Activated naive CD8-positive, alpha-beta T cell (primary cell): Measurements from ENCODE around the gene IVD.

Source experiments
- H3K27ac Mint-ChIP-seq: one replicate; pipeline ENCODE4 v1.8.0; 2021; ENCODE audit warnings: mixed read lengths
- H3K27me3 Mint-ChIP-seq: one replicate; pipeline ENCODE4 v1.8.0; 2021; ENCODE audit warnings: mixed read lengths
- H3K36me3 Mint-ChIP-seq: one replicate; pipeline ENCODE4 v1.8.0; 2021; ENCODE audit warnings: mixed read lengths
- H3K4me1 Mint-ChIP-seq: one replicate; pipeline ENCODE4 v1.8.0; 2021; ENCODE audit warnings: low read depth, mixed read lengths
- H3K4me3 Mint-ChIP-seq: one replicate; pipeline ENCODE4 v1.8.0; 2021; ENCODE audit warnings: mild to moderate bottlenecking, mixed read lengths
- H3K9me3 Mint-ChIP-seq: one replicate; pipeline ENCODE4 v1.8.0; 2021; ENCODE audit warnings: low read depth, mixed read lengths

Gene IVD

DNA sequence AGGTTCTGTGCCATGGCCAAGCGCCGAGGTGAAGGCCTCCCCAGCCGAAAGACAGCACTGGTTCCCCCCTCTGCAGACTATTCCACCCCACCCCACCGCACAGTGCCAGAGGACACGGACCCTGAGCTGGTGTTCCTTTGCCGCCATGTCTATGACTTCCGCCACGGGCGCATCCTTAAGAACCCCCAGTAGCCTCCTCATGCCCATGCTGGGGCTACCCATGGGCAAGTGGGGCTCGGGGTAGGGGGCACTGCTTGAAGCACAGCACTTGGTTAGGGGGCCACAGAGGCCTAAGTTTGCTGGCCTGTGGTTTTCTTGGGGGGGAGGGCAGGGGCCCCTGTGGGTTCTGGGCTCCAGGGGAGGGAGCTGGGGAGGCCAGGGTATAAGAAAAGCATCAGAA lies 60.3 kb downstream of the IVD start:
- Mint-ChIP-seq H3K4me3 (no peak overlapping the region), H3K9me3 (no peaks in the 10 kb centered on the region), H3K4me1 (peaks cover 27% of the 10 kb centered on the region), H3K27ac (no peak overlapping the region), H3K36me3 (peaks cover 2% of the 10 kb centered on the region), H3K27me3 (no peaks in the 10 kb centered on the region)

- peaks cover 2% of the 10 kb centered on the region for H3K36me3 Mint-ChIP-seq
- no peaks in the 10 kb centered on the region for H3K9me3 Mint-ChIP-seq
- H3K27ac Mint-ChIP-seq = peak overlapping the region; percentile 42
- H3K27me3 Mint-ChIP-seq = no peaks in the 10 kb centered on the region
- no peak overlapping the region for H3K4me3 Mint-ChIP-seq
- H3K4me1 Mint-ChIP-seq = peaks cover 28% of the 10 kb centered on the region
These were observed 61.0 kb downstream of the IVD start for GRCh38 chr15:40466426-40467260.

- Mint-ChIP-seq H3K4me3 (no peak overlapping the region), H3K27ac (peak overlapping the region; percentile 42), H3K36me3 (peaks cover 2% of the 10 kb centered on the region), H3K4me1 (peaks cover 33% of the 10 kb centered on the region), H3K27me3 (no peaks in the 10 kb centered on the region), H3K9me3 (no peaks in the 10 kb centered on the region)
These were observed 61.6 kb downstream of the IVD start for GRCh38 chr15:40467261-40467615.

DNA sequence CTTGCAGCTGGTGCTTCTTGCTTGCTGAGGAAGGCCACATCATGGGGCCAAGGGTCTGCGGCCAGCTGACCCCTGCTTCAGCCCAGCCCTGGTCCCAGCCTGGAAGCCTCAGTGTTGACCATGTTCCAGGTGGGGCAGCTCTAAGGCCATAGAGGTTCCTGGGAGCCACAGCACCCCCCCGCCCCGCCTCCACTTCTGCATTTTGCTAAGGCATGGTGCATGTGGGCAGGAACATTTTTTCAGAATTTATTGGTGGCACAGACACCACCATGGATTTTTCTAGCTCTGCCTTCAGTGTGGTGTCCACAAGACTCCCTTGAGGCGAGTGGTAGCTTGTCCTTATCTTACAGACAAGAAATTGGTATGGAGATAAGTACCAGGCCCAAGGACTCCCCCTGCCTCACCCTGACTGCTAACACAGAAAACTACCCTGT lies 63.3 kb downstream of the IVD start:
- Mint-ChIP-seq H3K27ac (peak overlapping the region; percentile 36), H3K9me3 (no peaks in the 10 kb centered on the region), H3K36me3 (peaks cover 2% of the 10 kb centered on the region), H3K4me3 (no peak overlapping the region), H3K4me1 (peaks cover 43% of the 10 kb centered on the region), H3K27me3 (no peaks in the 10 kb centered on the region)

DNA sequence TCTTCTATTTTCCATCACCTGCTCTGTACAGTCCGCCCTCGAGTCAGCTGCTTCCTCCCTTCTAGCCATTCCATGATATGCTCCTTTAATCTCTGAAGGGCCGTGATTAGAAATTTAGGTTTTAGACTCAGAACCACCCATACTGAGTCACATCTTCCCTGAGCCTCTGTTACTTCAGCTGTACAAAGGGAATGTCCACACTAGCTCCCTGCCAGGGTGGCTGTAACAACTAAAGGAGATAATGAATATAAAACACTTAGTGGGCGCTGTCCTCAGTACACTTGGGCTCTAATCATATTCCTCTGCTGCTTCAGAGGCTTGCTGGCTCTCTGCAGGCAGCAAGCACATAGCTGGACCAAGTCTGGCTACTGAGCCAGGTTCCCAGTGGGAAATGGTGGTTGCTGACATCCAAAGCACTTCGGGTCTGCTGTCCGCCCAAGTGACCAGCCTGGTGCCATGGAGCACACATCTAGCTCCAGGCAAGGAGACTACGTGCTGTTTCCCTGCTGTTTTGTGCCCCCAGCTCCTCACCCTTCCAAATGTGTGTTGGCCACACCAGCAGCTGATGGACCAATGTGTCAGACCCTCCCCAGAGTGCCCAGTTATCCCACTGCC lies 64.3 kb downstream of the IVD start:
- H3K27ac Mint-ChIP-seq = peak overlapping the region; percentile 48
- H3K9me3 Mint-ChIP-seq = no peaks in the 10 kb centered on the region
- peaks cover 43% of the 10 kb centered on the region for H3K4me1 Mint-ChIP-seq
- H3K36me3 Mint-ChIP-seq = peaks cover 2% of the 10 kb centered on the region
- peak overlapping the region; percentile 63 for H3K4me3 Mint-ChIP-seq
- H3K27me3 Mint-ChIP-seq = no peaks in the 10 kb centered on the region

DNA sequence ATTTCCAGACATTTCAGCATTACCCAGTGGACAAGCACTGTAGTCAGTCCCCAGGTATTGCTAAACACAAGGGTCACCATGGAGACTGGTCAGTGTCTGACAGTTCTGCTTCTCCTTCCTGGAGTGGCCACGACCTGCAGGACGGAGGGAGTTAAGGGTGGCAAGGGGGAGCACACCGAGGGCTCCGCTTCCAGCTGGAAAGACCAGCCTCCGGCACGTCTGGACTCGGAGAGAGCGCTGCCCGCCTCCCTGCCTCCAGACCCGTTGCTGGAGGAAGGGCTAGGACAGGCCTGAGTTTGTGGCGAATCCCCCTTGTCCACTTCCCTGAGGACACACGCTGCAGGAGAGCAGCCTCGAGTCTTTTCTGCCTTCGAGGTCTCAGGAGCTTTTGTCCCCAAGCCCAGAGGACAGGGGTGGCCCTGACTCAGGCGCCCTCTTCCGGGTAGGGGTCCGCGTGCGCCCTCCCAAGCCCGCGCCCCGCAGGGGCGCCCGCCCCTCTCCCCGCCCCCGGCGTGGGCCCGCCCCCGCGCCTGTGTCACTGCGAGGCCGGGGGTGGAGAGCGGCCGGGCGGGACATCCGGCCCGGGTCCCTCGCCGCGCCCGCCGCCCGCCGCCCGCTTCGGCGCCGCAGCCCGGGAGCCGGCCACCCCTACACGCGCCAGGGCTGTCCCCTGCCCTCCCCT lies 65.0 kb downstream of the IVD start, which contains the start of gene CHST14:
Gene CHST14, plus strand, starts transcription at position 562 of the 682 bp plus-strand sequence. CDS start 230 bp downstream, outside the sequence.
- no peaks in the 10 kb centered on the region for H3K9me3 Mint-ChIP-seq

More for the DNA sequence above, 65.0 kb downstream of the IVD start, which contains the start of gene CHST14:
- no peaks in the 10 kb centered on the region for H3K27me3 Mint-ChIP-seq
- peaks cover 38% of the 10 kb centered on the region for H3K4me1 Mint-ChIP-seq
- peak within 1 kb of the TSS; percentile 88 for H3K4me3 Mint-ChIP-seq
- no peaks in the 10 kb centered on the region for H3K36me3 Mint-ChIP-seq
- H3K27ac Mint-ChIP-seq = peak within 1 kb of the TSS; percentile 90
